ENCODE measurements around the gene KAZALD1.
"Not testable (repeated sequence)": the region's sequence is repeated elsewhere in the genome, so short reads cannot be mapped to it uniquely, and the experiment has no call there.

The KAZALD1 gene

DNA sequence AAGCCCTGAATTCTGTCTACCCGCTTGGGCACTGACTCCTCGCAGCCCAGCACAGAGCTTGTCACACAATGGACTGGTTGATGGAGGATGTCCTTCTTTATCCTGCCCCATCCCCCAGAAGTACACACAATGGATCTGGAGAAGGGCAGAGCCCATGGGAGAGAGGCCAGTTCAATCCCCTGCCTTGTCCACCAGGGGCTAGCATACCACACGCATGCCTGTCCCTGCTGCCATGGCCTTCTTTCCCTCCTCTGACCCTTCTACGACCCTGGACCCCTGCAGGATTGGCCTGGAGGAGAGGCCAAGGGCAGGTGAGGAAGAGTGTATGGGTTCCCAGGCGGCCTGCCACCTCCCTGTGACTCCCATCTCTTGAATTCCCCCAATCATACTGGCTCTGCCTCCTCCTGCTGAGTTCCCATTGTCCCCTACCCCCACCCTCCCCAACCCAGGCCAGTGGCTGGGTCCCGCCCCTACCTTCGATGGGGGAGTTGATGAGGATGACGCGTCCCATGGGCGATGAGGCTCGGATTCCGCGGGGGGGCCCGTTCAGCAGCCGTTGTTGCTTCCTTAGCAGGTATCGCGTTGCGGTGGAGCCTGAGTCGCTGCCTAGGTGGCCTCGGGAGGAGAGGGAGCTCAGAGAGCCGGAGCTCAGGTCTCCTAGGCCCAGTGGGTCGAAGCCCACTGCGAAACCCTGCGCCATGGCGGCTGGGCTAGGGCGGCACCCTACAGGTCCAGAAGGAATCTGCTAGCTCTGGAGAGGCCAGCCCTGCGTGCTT lies 32.1 kb upstream of the KAZALD1 start:
- no peak overlapping the region for H3K4me3 ChIP-seq (ENCODE audit: low read depth, low read length)
- DNase-seq (ENCODE audit: low read depth), result no peak

DNA sequence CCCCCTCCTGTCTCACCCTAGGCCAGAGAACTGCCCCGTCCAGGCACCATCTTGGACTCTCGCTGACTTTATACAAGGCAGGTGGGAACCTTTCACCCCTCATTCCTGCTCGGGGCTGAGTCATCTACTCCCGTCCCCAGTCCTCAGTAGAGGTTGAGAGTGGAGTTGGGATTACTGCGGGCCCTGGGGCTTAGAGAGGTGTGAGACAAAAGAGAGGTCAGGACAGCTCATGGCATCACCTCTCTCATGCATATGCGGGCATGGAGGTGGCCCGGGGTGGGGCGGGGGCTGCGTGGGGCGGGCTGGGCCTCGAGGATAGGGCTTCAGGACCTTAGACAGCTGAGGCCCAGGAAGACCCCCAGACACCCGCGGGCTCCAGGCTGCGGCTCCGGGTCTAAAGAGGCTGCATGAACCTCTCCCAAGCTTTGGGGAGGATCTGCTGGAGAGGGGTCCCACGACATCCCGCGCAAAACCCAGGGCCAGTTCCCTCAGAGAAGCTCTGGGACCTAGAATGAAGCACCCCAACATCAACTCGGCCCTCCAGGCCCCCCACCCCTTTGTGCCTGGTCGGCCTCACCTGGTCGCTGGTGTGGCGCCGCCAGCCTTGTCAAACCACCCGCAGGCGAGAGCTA lies 31.2 kb upstream of the KAZALD1 start:
- DNase-seq (ENCODE audit: low read depth), result no peak
- H3K4me3 ChIP-seq (ENCODE audit: low read depth, low read length), result peak overlapping the region; percentile 68

DNA sequence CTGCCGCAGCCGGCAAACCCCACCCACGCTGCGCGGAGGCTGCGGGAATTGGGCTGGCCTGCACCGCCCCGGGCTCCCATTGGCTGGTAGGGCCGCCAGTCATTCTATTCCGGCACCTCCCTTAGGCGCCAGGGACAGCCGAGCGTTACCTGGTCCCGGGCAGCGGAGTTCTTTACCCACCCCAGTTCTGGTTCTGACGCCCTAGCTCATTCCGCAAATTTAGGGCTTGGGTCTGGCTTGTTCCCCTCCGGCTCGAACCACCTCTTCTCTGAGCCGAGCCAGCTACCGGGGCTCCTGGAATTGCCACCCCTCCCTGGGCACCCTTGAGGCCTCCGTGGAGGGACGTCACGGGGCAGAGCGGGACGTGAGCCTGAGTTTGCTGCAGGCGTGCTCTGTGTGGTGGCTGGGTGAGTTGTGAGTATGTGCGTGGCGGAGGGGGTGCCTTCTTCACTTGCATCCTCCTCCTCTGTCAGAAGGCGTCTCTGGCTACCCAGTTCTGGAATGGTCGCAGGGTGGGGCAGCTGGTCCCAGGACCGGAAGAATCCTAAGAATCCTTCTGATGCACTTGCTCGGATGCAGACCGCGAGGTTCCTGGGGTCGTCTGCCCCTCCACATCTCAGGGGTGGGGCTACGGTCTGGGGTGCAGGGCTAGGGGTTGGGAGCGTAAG lies 30.5 kb upstream of the KAZALD1 start, which contains the start of the genes PDZD7 and SFXN3:
TSS of gene PDZD7 (minus strand) at position 2 of the 668 bp plus-strand sequence. CDS start 910 bp downstream, outside the sequence.
TSS of gene SFXN3 (plus strand) at position 107 of the 668 bp plus-strand sequence. CDS start 3,461 bp downstream, outside the sequence.
- DNase-seq (ENCODE audit: low read depth), result peak; percentile 79
- H3K4me3 ChIP-seq (ENCODE audit: low read depth, low read length), result peak within 1 kb of the TSS; percentile 68

DNA sequence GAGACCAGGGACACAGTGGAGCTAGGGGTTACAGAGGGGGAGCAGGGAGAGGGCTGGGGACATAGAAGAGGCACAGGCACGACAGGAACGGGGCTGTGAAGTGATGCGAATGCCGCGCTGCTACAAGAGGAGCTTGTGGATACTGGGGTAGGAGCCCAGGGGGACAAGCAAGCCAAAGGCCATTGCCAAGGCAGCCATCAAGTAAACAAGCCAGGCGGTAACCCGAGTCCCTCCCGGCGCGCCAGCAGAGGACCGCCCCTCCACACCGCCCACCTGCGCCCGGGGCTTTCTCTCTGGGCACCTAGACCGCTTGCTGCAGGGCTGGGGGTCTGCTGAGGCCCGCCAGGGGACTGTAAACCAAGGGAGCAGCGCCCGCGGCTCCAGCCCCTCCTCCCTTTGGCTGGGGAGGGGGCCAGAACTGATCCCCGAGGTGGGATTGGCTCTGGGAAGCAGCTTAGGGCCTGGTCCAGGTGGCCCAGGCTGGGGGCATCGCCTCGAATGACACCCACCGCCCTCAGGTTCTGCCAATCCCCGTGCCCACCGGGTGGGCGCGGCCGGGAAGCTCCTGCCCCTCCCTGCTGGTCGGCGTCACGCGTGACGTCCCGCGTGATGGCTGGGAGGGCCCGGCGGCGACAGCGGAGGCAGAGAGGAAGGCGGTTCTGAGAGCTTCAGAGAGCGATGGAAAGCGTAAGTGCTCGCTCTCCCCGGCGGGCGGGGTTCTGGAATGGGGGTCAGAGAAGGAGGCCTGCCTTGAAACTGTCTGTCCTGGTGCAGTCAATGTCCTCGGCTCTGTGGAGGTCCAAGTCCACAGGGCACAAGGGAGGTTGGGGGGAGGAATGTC lies 29.8 kb upstream of the KAZALD1 start:
- no peak for DNase-seq (ENCODE audit: low read depth)
- peak overlapping the region; percentile 68 for H3K4me3 ChIP-seq (ENCODE audit: low read depth, low read length)

DNA sequence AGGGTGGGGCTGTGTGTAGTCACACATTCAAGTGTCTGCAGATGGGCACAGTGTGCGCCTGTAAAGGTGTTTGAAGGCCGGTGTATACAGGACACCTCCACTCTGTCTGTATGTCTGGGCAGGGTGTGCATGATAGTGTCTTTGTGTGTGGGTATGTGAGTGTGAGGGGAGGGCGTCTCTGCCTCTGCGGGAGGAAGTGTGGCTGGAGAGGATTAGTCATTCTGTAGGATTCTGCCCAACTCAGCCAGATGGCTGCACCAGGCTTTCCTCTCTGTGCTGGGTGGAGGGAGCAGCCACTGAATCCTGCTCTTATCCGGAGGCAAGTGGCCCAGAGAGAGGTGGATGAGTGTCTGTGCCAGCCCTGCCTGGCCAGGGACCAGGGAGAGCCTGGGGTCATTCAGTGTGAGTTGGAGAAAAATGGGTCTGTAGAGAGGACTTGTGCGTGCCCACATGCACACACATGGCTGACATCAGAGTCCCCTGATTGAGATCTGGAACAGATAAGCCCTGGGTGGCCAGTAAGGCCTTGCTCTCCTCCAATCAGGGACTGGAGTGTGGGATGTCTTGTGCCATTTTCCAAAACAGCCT lies 29.1 kb upstream of the KAZALD1 start:
- DNase-seq (ENCODE audit: low read depth), result peak; percentile 60
- peak overlapping the region; percentile 68 for H3K4me3 ChIP-seq (ENCODE audit: low read depth, low read length)

DNA sequence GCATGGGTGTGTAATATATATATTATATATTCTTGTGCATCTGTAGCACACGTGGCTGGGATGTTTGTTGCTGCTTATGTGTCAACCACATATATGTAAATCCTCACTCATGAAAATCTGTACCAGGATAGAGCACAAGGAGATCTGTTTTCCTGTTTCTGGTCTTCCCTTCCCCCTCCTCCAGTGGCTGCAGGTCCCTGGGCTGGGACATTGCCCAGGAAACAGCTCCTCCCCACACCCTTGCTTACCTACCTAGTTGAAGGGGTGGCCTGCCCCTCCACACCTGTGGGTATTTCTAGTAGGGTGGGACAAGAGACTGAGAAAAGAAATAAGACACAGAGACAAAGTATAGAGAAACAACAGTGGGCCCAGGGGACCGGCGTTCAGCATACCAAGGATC lies 28.5 kb upstream of the KAZALD1 start:
- H3K4me3 ChIP-seq (ENCODE audit: low read depth, low read length), result peak overlapping the region; percentile 68
- DNase-seq (ENCODE audit: low read depth), result no peak

DNA sequence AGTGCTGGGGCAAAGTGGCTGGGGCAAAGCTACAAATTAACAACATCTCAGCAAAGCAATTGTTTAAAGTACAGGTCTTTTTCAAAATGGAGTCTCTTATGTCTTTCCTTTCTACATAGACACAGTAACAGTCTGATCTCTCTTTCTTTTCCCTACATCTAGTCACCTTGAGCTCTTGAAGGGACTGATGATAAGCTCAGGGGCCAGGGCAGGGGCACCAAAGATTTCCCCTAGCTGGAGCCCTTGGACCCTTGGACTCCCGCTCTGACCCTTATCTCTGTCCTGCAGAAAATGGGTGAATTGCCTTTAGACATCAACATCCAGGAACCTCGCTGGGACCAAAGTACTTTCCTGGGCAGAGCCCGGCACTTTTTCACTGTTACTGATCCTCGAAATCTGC lies 27.4 kb upstream of the KAZALD1 start:
- H3K4me3 ChIP-seq (ENCODE audit: low read depth, low read length), result not testable (repeated sequence)

DNA sequence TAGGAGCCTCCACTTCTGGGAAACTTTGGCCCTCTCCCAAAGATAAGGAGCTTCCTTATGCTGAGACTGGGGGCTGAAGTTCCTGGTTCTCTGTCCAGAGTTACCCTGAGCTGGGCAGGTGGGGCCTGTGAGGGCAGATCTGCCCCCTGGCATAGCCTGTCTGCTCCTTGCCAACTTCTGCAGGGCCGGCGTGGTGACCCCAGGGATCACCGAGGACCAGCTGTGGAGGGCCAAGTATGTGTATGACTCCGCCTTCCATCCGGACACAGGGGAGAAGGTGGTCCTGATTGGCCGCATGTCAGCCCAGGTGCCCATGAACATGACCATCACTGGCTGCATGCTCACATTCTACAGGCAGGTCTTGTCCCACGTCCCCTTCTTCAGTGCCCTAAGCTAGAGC lies 26.5 kb upstream of the KAZALD1 start:
- no peak overlapping the region for H3K4me3 ChIP-seq (ENCODE audit: low read depth, low read length)
- DNase-seq (ENCODE audit: low read depth), result no peak

More for the DNA sequence above, 27.4 kb upstream of the KAZALD1 start:
- DNase-seq (ENCODE audit: low read depth), result not testable (repeated sequence)

DNA sequence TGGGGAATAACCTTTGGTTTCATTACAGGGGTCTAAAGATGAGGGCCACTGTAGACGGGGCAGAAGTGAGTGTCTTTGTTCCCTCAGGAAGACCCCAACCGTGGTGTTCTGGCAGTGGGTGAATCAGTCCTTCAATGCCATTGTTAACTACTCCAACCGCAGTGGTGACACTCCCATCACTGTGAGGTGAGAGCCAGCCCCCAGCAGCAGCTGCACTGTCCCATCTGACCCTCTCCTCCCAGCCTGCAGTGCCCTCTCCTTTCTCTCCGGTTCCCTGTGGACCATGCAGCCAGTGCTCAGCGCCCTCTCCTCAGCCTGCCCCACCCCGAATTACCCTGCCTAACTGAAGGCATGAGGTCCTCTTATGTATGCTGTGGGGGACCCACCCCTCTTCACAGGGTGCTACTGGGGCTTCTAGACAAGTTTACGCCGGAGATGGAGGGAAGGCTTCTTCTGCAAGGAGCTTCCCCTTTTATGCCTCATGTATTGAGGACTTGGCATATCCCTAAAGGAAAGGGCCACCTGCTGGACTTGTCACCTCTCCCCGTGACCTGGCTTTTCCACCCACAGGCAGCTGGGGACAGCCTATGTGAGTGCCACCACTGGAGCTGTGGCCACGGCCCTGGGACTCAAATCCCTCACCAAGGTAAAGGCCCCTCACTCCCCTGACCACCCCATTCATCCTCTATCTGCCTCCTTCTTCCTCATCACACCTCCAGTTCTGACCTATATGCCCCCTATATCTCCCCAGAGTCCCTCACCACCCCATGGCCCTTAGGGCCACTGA lies 25.7 kb upstream of the KAZALD1 start:
- H3K4me3 ChIP-seq (ENCODE audit: low read depth, low read length), result no peak overlapping the region
- no peak for DNase-seq (ENCODE audit: low read depth)

DNA sequence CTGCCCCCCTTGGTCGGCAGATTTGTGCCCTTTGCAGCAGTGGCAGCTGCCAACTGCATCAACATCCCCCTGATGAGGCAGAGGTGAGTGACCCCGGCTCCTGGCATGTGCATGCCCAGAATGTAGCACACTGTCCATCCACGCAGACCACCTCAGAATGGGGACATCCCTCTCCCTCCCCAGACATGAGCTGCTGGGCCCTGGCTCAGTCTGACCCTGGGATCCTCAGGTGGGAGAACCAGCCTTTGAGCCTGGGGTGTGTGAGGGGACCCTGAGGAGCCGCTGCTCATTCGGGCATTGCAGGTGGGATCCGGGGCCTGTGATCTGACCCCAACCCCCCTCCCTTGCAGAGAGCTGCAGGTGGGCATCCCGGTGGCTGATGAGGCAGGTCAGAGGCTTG lies 25.1 kb upstream of the KAZALD1 start:
- no peak overlapping the region for H3K4me3 ChIP-seq (ENCODE audit: low read depth, low read length)
- no peak for DNase-seq (ENCODE audit: low read depth)

DNA sequence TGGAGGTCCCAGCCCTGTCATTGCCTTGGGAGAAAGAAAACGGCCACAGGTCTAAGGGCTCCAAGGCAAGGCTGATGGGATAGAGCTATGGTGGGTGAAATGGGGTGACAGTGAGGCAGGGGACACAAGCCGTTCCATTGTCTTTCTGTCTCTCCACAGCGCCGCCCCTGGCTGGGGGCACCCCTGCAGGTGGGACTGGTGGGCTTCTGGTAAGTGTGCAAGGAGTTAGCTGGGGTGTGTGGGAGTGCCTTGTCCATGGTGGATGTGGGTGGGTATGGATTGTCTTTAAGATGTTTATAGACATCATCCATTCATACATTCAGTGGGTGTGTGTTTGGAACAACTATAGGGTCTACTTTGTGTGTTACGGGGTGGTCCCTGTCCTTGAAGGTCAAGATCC lies 23.3 kb upstream of the KAZALD1 start:
- DNase-seq (ENCODE audit: low read depth), result no peak
- no peak overlapping the region for H3K4me3 ChIP-seq (ENCODE audit: low read depth, low read length)

DNA sequence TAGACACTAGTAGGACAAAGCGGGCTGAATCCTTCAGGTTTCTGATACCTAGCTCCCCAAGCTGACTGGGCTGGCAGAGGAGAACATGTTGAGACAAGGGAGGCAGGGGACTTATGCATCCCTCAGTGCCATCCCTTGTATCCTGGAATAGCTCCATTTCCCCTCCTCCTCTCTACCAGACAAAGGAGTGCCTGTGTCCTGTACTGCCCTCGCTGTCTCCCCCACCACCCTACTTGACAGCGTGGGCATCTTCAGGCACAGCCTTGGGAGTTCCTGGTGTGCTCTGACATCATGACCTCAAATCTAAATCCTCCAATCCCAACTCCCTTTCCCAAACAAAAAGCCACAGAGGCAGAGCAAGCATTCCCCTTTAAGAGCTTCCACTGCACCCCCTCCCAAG lies 21.7 kb upstream of the KAZALD1 start:
- H3K4me3 ChIP-seq (ENCODE audit: low read depth, low read length), result no peak overlapping the region
- DNase-seq (ENCODE audit: low read depth), result no peak

DNA sequence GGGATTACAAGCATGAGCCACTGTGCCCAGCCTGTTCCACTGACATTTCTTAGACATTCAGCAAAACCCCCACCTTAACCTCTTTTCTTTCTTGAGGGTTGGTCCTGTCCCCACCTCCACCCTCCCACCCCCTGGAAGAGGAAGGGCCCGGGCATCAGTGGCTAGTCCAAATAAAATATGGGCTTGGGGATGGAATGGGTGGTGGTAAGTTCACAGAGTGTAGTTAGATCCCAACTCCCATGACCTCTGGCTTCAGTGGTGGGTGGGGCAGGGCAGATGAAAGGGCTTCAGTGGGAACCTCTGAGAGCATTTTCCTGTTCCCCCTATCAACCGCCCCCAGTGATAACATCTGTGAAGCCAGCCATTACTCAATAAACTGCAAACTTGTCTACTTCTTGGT lies 20.9 kb upstream of the KAZALD1 start:
- H3K4me3 ChIP-seq (ENCODE audit: low read depth, low read length), result no peak overlapping the region
- no peak for DNase-seq (ENCODE audit: low read depth)

DNA sequence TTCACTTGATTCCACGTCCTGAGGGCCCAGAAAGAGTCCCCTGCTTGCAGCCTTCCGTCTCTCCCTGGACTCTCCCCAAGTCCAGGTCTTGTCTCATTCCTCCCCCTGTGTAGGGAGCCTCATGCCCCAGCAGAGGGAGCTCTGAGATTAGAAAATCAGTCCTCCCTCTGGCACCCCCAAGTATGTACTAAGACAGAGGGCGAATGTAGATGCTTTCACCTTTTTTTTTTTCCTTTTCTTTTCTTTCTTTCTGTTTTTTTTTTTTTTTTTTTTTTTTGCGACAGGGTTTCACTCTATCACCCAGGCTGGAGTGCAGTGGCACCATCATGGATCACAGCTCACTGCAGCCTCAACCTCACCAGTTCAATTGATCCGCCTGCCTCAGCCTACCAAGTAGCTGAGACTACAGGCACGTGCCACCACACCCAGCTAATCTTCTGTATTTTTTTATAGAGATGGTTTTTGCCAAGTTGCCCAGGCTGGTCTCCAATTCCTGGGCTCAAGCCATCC lies 20.5 kb upstream of the KAZALD1 start:
- DNase-seq (ENCODE audit: low read depth), result no peak
- no peak overlapping the region for H3K4me3 ChIP-seq (ENCODE audit: low read depth, low read length)

DNA sequence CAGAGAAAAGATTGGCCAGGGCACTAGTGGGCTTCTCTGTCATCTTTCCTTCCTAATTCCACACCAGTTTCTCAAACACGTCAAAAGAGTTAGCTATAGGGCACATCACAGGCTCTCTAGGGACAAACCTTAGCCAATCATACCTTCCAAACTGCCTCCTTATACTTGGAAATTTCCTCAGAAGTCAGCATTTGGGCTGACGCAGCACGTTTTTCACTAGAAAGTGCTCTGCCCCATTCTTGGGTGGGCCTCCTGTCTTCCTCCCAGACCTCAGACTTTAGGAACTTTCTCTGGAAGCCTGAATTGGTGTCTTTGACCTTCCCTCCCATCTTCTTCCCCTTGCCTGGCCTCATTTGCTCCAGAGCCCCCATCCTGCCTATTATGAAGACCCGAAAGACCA lies 19.7 kb upstream of the KAZALD1 start:
- no peak for DNase-seq (ENCODE audit: low read depth)
- peak overlapping the region; percentile 55 for H3K4me3 ChIP-seq (ENCODE audit: low read depth, low read length)

DNA sequence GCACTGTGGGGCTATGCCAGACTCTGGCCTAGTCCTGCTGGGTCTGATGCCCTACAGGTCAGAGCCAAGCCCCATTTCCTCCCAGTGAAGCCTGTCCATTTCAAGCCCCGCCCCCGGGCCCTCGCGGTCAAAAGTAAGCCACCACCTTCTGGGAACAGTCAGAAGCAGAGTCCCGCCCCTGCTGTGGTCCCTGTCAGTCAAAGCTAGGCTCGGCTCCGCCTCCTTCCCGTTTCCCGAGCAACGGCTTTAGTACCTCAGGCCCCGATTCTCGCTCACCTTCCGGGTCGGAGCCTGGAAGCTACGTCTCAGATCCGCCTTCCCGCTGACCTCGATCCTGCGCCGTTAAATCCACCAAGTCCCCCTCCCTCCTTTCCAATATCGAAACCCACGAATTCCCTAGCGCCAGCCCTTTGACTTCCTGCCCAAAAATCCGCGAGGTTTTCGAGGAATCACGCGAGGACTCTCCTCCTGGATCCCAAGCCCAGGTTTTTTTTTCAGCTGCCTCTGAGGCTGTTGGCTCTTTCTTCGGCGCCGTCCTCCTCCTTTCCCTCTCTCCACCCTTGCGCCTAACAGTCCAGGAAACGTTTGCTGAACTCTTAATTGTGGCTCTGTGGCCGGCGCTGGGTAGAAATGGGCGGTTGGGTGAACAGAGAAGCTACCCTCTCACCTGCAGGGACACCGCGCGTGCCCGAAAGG lies 19.0 kb upstream of the KAZALD1 start:
- DNase-seq (ENCODE audit: low read depth), result peak; percentile 78

DNA sequence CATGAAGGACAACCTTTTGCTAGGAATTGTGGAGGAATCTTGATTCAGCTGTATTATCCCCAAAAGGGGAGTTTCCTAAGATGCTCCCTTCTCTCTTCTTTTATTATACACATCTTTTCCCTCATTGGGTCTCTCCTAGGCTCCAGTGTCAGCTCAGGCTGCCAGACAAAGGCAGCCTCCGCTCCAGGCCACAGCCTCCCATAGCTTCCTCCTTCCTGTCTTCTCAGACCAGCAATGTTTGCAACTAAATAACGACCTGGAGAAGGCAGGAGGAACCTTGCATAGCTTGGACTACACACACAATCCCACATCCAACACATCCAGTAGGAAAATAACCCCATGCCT lies 18.5 kb upstream of the KAZALD1 start:
- peak overlapping the region; percentile 55 for H3K4me3 ChIP-seq (ENCODE audit: low read depth, low read length)
- DNase-seq (ENCODE audit: low read depth), result no peak

More for the DNA sequence above, 19.0 kb upstream of the KAZALD1 start:
- peak overlapping the region; percentile 55 for H3K4me3 ChIP-seq (ENCODE audit: low read depth, low read length)

DNA sequence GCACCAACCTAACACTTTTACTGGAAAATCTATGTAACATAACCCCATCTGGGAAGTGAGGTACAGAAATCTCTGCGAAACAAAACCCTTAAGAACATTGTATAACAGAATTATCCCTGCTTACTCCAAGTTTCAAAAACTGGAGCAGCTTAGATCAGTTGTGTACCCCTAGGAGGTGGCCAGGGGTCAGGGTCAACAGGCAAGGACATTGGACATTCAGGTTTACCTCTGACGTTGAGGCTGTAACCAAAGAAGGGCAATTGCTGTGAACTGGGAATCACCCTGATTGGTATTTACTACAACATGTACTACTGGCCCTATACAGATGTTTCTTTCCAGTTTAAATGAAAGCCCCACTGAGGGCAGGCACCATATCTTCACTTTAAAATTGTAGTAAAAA lies 17.7 kb upstream of the KAZALD1 start:
- no peak overlapping the region for H3K4me3 ChIP-seq (ENCODE audit: low read depth, low read length)
- DNase-seq (ENCODE audit: low read depth), result no peak

Data from skeletal muscle cell (primary cell).